ENCODE data around the gene CD300LG.

The CD300LG gene

GRCh38 chr17:43907998-43908721, 61.2 kb downstream of the CD300LG start:
- no peak overlapping the region for H2BK12ac ChIP-seq (ENCODE audit: low read length in 2 of 2)
- no peaks in the 10 kb centered on the region for H3K9me3 ChIP-seq (ENCODE audit: control insufficient read depth, low read length)
- H3K4me3 ChIP-seq (ENCODE audit: insufficient read depth in 1 of 2, low read depth in 1 of 2, low read length in 2 of 2), result peak overlapping the region in 1 of 2 experiments; percentile 92
- no peak overlapping the region for H4K8ac ChIP-seq (ENCODE audit: low read length)
- H3K4me1 ChIP-seq (ENCODE audit: control insufficient read depth, insufficient read depth, low read depth, low read length), result peaks cover 21% of the 10 kb centered on the region
- no peak overlapping the region for H3K18ac ChIP-seq (ENCODE audit: low read depth in 1 of 2, low read length in 2 of 2)
- 6% methylated on average over 26 of the region's 26 CpGs for WGBS
- no peak overlapping the region for H3K14ac ChIP-seq (ENCODE audit: low read length in 2 of 2)
- H3K79me1 ChIP-seq (replicated peaks; ENCODE audit: low read length, poor library complexity, severe bottlenecking), result no peaks in the 10 kb centered on the region
- H3K27ac ChIP-seq (ENCODE audit: low read length, poor library complexity, severe bottlenecking), result no peak overlapping the region
- no peak overlapping the region for H3K4ac ChIP-seq (ENCODE audit: low read depth in 1 of 2, low read length in 2 of 2)
- peak overlapping the region; percentile 85 for H3K9ac ChIP-seq (ENCODE audit: low read length)
- no peak overlapping the region for H2BK5ac ChIP-seq (ENCODE audit: low read depth, low read length, poor library complexity, severe bottlenecking)
- peaks cover 14 to 72% of the 10 kb centered on the region in 2 experiments for H3K27me3 ChIP-seq (ENCODE audit: control insufficient read depth in 1 of 2, insufficient read depth in 1 of 2, low read length in 2 of 2)
- H3K23ac ChIP-seq (ENCODE audit: low read length in 2 of 2), result no peak overlapping the region
- H3K36me3 ChIP-seq (ENCODE audit: control insufficient read depth in 1 of 2, insufficient read depth in 2 of 2, low read depth in 1 of 2, low read length in 2 of 2), result no peaks in the 10 kb centered on the region
- no peak overlapping the region for H2BK120ac ChIP-seq (ENCODE audit: low read depth, low read length)
- DNase-seq, result peak; percentile 65
- H2AK5ac ChIP-seq (ENCODE audit: low read length, severe bottlenecking), result no peak overlapping the region
- no peak overlapping the region for H2BK15ac ChIP-seq (ENCODE audit: low read depth, poor library complexity, severe bottlenecking)
- H4K91ac ChIP-seq (ENCODE audit: low read length), result no peak overlapping the region
- H3K4me2 ChIP-seq (ENCODE audit: low read length, poor library complexity, severe bottlenecking), result peak overlapping the region; percentile 90
- H2AFZ ChIP-seq (ENCODE audit: low read depth, low read length), result no peak overlapping the region

- Histone ChIP-seq H2BK120ac (ENCODE audit: low read depth, low read length) (no peak overlapping the region), H2BK15ac (ENCODE audit: low read depth, poor library complexity, severe bottlenecking) (no peak overlapping the region), H3K23ac (ENCODE audit: low read length in 2 of 2) (no peak overlapping the region), H3K79me1 (replicated peaks; ENCODE audit: low read length, poor library complexity, severe bottlenecking) (no peaks in the 10 kb centered on the region), H2AFZ (ENCODE audit: low read depth, low read length) (no peak overlapping the region), H2BK12ac (ENCODE audit: low read length in 2 of 2) (no peak overlapping the region), H3K9ac (ENCODE audit: low read length) (no peak overlapping the region), H3K36me3 (ENCODE audit: control insufficient read depth in 1 of 2, insufficient read depth in 2 of 2, low read depth in 1 of 2, low read length in 2 of 2) (no peaks in the 10 kb centered on the region), H3K4me3 (ENCODE audit: insufficient read depth in 1 of 2, low read depth in 1 of 2, low read length in 2 of 2) (no peak overlapping the region), H3K27me3 (ENCODE audit: control insufficient read depth in 1 of 2, insufficient read depth in 1 of 2, low read length in 2 of 2) (peaks cover 21 to 72% of the 10 kb centered on the region in 2 experiments), H3K14ac (ENCODE audit: low read length in 2 of 2) (no peak overlapping the region), H3K4me1 (ENCODE audit: control insufficient read depth, insufficient read depth, low read depth, low read length) (peaks cover 21% of the 10 kb centered on the region), H3K27ac (ENCODE audit: low read length, poor library complexity, severe bottlenecking) (no peak overlapping the region), H4K8ac (ENCODE audit: low read length) (no peak overlapping the region), H3K9me3 (ENCODE audit: control insufficient read depth, low read length) (no peaks in the 10 kb centered on the region), H2AK5ac (ENCODE audit: low read length, severe bottlenecking) (no peak overlapping the region), H3K18ac (ENCODE audit: low read depth in 1 of 2, low read length in 2 of 2) (no peak overlapping the region), H3K4ac (ENCODE audit: low read depth in 1 of 2, low read length in 2 of 2) (no peak overlapping the region), H3K4me2 (ENCODE audit: low read length, poor library complexity, severe bottlenecking) (no peak overlapping the region), H2BK5ac (ENCODE audit: low read depth, low read length, poor library complexity, severe bottlenecking) (no peak overlapping the region), H4K91ac (ENCODE audit: low read length) (no peak overlapping the region)
- DNase-seq, result no peak
- 76% methylated on average over 6 of the region's 7 CpGs for WGBS
Observed at GRCh38 chr17:43909537-43910231, 62.7 kb downstream of the CD300LG start.

- H3K23ac ChIP-seq (ENCODE audit: low read length in 2 of 2), result no peak overlapping the region
- H4K8ac ChIP-seq (ENCODE audit: low read length), result no peak overlapping the region
Observed at GRCh38 chr17:43911904-43912303, 64.9 kb downstream of the CD300LG start.

GRCh38 chr17:43912635-43913304, 65.8 kb downstream of the CD300LG start:
- Histone ChIP-seq H3K27me3 (ENCODE audit: control insufficient read depth in 1 of 2, insufficient read depth in 1 of 2, low read length in 2 of 2) (peaks cover 26 to 75% of the 10 kb centered on the region in 2 experiments), H3K4me3 (ENCODE audit: insufficient read depth in 1 of 2, low read depth in 1 of 2, low read length in 2 of 2) (no peak overlapping the region), H3K4ac (ENCODE audit: low read depth in 1 of 2, low read length in 2 of 2) (no peak overlapping the region), H3K18ac (ENCODE audit: low read depth in 1 of 2, low read length in 2 of 2) (no peak overlapping the region), H4K8ac (ENCODE audit: low read length) (no peak overlapping the region), H3K4me2 (ENCODE audit: low read length, poor library complexity, severe bottlenecking) (no peak overlapping the region), H2BK5ac (ENCODE audit: low read depth, low read length, poor library complexity, severe bottlenecking) (no peak overlapping the region), H2BK12ac (ENCODE audit: low read length in 2 of 2) (no peak overlapping the region), H2BK15ac (ENCODE audit: low read depth, poor library complexity, severe bottlenecking) (no peak overlapping the region), H3K9ac (ENCODE audit: low read length) (no peak overlapping the region), H3K4me1 (ENCODE audit: control insufficient read depth, insufficient read depth, low read depth, low read length) (peaks cover 5% of the 10 kb centered on the region), H3K9me3 (ENCODE audit: control insufficient read depth, low read length) (no peaks in the 10 kb centered on the region), H2AK5ac (ENCODE audit: low read length, severe bottlenecking) (no peak overlapping the region), H3K27ac (ENCODE audit: low read length, poor library complexity, severe bottlenecking) (no peak overlapping the region), H2BK120ac (ENCODE audit: low read depth, low read length) (no peak overlapping the region), H3K36me3 (ENCODE audit: control insufficient read depth in 1 of 2, insufficient read depth in 2 of 2, low read depth in 1 of 2, low read length in 2 of 2) (no peaks in the 10 kb centered on the region), H2AFZ (ENCODE audit: low read depth, low read length) (no peak overlapping the region), H4K91ac (ENCODE audit: low read length) (no peak overlapping the region), H3K14ac (ENCODE audit: low read length in 2 of 2) (no peak overlapping the region), H3K79me1 (replicated peaks; ENCODE audit: low read length, poor library complexity, severe bottlenecking) (no peaks in the 10 kb centered on the region), H3K23ac (ENCODE audit: low read length in 2 of 2) (no peak overlapping the region)
- WGBS, result 74% methylated on average over 4 of the region's 4 CpGs
- no peak for DNase-seq

More at GRCh38 chr17:43911904-43912303, 64.9 kb downstream of the CD300LG start:
- Histone ChIP-seq H2AFZ (ENCODE audit: low read depth, low read length) (no peak overlapping the region), H2BK12ac (ENCODE audit: low read length in 2 of 2) (no peak overlapping the region), H3K27ac (ENCODE audit: low read length, poor library complexity, severe bottlenecking) (no peak overlapping the region), H4K91ac (ENCODE audit: low read length) (no peak overlapping the region), H3K79me1 (replicated peaks; ENCODE audit: low read length, poor library complexity, severe bottlenecking) (no peaks in the 10 kb centered on the region), H3K4me3 (ENCODE audit: insufficient read depth in 1 of 2, low read depth in 1 of 2, low read length in 2 of 2) (no peak overlapping the region), H3K36me3 (ENCODE audit: control insufficient read depth in 1 of 2, insufficient read depth in 2 of 2, low read depth in 1 of 2, low read length in 2 of 2) (no peaks in the 10 kb centered on the region), H3K27me3 (ENCODE audit: control insufficient read depth in 1 of 2, insufficient read depth in 1 of 2, low read length in 2 of 2) (peaks cover 23 to 71% of the 10 kb centered on the region in 2 experiments), H3K9me3 (ENCODE audit: control insufficient read depth, low read length) (no peaks in the 10 kb centered on the region), H3K4me1 (ENCODE audit: control insufficient read depth, insufficient read depth, low read depth, low read length) (peaks cover 8% of the 10 kb centered on the region), H2BK120ac (ENCODE audit: low read depth, low read length) (no peak overlapping the region), H3K9ac (ENCODE audit: low read length) (no peak overlapping the region), H3K14ac (ENCODE audit: low read length in 2 of 2) (no peak overlapping the region), H2BK15ac (ENCODE audit: low read depth, poor library complexity, severe bottlenecking) (no peak overlapping the region), H2AK5ac (ENCODE audit: low read length, severe bottlenecking) (no peak overlapping the region), H3K4ac (ENCODE audit: low read depth in 1 of 2, low read length in 2 of 2) (no peak overlapping the region), H3K18ac (ENCODE audit: low read depth in 1 of 2, low read length in 2 of 2) (no peak overlapping the region), H3K4me2 (ENCODE audit: low read length, poor library complexity, severe bottlenecking) (no peak overlapping the region), H2BK5ac (ENCODE audit: low read depth, low read length, poor library complexity, severe bottlenecking) (no peak overlapping the region)
- DNase-seq, result no peak
- 88% methylated on average over 8 of the region's 8 CpGs for WGBS

Data from mesenchymal stem cell (in vitro differentiated cells and primary cell).